Central memory CD4-positive, alpha-beta T cell (primary cell): ENCODE results near the gene UGT2A3.

Experiments used
- DNase-seq: peaks from one replicate; pipeline ENCODE4 v3.0.0; 2022

The UGT2A3 gene

DNA sequence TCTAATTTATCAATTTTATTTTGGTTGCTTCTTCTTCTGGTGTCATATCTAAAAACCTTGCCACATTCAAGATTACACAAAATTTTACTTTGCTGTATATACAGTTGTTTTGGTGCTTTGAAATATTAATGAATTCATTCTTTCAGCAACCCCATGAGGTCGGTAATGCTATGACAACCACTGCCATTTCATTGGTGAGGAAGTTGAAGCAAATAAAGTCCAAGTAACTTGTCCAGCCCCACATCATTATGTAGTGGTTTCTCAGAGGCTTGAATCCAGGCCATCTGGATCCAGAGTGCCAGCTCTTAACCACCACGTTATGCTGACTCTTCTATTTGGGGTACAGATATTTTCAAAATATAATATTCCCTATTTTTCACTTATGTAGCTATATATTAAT is 42.2 kb downstream of the UGT2A3 start:
- DNase-seq, result no peak

DNA sequence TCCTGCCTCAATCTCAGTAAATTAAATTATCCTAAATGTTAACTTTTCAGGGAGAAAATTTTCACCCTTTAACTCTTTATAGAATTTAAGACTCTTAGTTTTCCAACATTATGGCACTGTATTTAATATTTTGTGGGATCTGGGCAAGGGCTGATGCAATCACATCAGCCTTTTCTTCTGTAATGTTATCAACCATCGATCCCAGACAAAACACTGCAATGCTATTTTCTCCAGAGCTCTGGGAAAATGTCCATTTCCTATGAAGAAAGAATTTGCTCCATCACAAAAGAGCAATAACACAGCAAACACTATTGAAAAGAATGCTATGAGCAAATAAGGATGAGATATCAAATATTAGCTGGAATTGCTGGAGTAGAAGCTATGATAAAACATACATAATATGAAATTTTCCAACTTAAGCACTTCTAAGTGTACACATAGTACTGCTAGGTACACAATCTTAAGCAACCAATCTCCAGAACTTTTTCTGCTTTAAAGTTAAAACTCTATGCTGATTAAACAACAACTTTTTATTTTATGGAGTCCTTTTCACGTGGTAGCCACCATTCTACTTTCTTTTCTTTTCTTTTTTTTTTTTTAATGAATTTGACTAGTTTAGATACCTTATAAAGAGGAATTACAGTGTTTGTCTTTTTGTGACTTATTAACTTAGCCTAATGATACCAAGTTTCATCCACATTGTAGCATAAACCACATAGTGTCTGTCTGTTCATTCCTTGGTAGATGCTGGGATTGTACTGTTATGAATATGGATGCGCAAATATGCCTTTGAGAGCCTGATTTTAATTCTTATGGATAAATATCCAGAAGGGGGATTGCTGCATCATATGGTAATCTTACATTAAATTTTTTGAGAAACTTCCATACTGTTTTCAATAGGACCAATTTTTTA is 43.6 kb downstream of the UGT2A3 start:
- no peak for DNase-seq

- no peak for DNase-seq
Measured at GRCh38 chr4:68907245-68907644, 44.4 kb downstream of the UGT2A3 start.

- no peak for DNase-seq
Measured at GRCh38 chr4:68906780-68907137, 44.8 kb downstream of the UGT2A3 start.

DNA sequence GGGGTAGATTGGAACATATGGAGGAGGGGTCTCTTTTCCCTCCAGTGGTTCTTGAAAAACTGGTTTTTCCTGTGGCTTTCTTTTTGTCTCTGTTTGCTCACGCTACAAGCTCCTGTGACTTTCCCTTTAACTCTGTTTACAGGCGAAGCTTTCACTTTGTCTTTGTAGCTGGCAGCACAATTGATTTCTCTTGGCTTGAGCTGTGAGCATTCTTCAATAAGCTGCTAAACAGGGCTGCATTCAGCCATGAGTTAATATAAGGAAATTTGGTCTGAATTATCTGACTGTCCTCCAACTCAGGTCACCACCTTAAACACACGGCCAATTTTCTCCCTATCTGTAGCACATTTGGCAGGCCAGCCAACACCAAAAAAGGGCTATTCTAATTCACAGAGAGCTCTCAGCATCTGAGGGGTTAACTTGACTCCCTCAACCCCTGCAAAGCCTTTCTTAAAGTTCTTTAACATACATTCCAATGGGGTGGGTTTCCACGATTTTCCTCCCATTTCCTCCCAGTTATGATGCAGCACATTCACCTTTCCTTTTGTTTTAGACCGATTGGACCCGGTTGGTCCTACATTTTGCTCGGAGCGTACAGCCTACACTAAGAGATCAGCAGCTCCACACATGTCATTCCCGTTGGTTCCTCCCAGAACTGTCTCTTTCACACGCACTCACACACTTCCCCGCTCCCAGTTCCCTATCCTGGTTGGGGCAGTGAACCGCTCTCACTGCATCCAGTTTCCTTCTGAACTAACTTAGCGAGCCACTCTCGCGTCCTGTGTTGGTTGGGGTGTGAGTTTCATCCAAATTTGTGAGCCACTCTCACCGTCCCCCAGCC is 45.4 kb downstream of the UGT2A3 start:
- DNase-seq, result no peak

- DNase-seq, result no peak
Measured at GRCh38 chr4:68905598-68905938, 46.0 kb downstream of the UGT2A3 start.

GRCh38 chr4:68904786-68905185 is 46.8 kb downstream of the UGT2A3 start:
- DNase-seq, result no peak

DNA sequence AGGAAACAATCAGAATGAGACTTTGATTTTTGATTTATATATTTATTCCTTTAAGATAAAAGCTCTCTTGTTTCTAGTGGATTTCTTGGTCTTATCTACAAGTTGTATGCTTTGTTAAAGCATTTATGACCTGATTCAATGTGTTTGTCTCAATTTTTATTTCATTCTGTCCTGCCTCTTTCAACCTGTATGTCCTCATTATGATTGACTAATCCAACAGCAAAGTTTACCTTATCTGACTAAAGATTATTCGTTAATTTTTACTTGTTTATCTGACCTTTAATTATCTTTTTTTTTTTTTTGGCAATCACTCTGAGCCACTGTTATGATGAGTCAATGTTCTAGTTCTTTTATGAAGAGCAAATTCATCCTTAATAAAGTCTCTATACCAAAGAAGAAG is 54.9 kb downstream of the UGT2A3 start:
- no peak for DNase-seq

DNA sequence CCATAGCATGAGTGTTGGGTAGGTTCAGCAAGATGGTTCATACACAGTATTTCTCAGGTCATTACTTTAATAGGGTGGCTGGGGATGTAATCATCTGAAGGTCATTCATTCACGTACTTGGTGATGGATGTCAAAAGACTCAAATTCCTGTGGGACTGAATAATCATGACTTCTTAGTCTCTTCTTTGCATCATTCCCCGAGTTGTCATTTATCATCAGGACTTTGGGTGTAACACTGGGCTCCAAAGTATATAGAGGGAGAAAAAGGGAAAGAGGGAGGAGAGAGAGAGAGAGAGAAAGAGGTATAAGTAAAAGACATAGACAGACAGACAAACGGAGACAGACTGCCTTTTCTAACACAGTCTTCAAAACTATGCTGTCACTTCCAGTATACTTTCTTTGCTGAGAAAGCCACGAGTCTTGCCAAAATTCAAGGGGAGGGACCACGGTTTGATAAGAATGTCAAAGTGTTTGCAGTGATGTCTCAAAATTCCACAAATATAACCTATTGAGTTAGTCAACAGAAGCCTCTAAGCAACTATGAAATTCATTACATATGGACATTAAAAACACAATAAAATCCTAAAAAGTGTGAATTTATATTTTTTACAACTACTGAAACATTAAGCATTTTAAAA is 55.9 kb downstream of the UGT2A3 start:
- DNase-seq, result no peak

DNA sequence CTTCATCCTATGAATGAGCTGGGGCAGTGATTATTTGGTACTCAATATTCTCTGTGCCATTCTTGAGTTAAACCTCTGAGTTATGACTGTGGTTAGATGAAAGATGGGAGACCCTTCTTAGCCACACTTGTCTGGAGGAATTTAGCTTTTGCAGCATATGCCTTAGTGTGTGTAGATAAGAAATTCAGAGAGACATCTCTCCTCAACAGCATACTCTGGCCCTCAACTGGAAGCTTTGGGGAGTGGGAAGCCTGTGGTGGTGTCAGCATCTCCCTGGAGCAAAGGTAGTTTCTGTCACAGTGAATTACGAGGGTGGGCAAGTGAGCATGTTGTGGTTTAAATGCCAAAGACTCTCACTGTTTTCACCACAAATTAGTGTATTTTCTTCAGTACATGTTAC is 58.7 kb downstream of the UGT2A3 start:
- DNase-seq, result no peak

GRCh38 chr4:68891678-68892077 is 59.9 kb downstream of the UGT2A3 start:
- no peak for DNase-seq

DNA sequence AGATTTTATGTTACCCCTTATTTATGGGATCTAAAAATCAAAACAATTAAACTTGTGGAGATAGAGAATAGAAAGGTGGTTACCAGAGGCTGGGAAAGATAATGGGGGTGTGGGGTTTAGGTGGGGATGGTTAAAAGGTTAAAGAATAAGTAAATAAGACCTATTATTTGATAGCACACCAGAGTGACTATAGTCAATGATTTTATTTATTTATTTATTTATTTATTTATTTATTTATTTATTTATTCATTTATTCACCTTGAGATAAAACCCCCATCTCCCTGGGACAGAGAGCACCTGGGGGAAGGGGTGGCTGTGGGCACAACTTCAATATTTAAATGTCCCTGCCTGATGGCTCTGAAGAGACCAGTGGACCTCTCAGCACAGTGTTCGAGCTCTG is 66.1 kb downstream of the UGT2A3 start:
- DNase-seq, result no peak

DNA sequence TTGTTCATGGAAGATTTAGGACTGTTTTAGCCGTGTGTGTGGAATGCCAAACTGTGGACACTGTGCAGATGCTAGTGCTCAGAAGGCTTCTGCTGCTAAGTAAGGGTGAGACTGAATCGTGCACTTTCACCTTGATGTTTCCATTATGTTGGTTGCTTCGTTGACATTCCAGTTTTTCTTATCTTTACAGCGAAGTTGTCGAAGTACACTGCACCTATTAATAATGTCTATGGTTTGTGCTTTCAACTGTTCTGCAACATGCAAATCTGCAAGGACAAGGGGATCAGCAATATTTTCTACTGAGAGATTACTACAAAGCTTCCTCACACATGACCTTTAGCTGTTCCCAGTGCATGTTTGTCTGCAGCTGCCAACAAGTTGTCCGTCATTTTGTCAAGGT is 67.7 kb downstream of the UGT2A3 start:
- no peak for DNase-seq
